ENCODE measurements around the gene PBX1.

PBX1 gene

GRCh38 chr1:164559342-164560051, 513 bp downstream of the PBX1 start:
- peak overlapping the region; percentile 81 for H3K27ac ChIP-seq
- no peak for TF ChIP-seq CTCF (conservative IDR thresholded peaks at IDR 0.05; ENCODE audit: low read depth)
- POLR2A ChIA-PET (ENCODE audit: low non-redundant PET): no interaction called here
- peak; percentile 6 for DNase-seq (ENCODE audit: low spot score)
- CTCF ChIA-PET: interaction anchor here (0.6 to 0.8 kb wide), 2 partner anchors 228 to 346 kb away, joined by 3 read pairs; no protein-coding TSS in a partner anchor

- no peak for DNase-seq (ENCODE audit: low spot score)
- POLR2A ChIA-PET (ENCODE audit: low non-redundant PET): no interaction called here
- CTCF ChIA-PET: interaction anchor here (0.6 kb wide), 1 partner anchor 347 kb away, joined by 3 read pairs; no protein-coding TSS in a partner anchor
- TF ChIP-seq CTCF (conservative IDR thresholded peaks at IDR 0.05; ENCODE audit: low read depth): no peak
- H3K27ac ChIP-seq: peak overlapping the region; percentile 81
Measured at GRCh38 chr1:164560121-164560541, 1.1 kb downstream of the PBX1 start.

DNA sequence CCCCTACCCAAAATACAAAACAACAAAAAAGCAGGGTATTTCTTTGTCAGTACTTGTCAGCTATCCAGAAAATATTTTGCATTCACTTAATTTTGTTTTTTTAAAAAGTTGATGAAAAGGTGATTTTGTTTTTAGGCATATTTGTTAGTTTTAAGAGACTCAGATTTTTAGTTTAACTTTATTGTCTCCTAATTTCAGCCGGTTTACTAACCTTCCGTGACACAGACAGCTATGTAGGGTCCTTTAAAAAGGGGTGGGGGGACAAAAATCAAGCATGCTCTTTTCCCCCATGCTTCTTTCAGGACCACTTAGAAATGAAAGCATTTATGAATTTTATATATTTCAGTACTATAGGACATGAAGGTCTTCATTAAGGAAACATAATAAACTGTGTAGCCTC, 1.6 kb downstream of the PBX1 start:
- ChIA-PET CTCF (interaction anchor here (0.7 kb wide), 1 partner anchor 110 kb away, joined by 3 read pairs; no protein-coding TSS in a partner anchor), POLR2A (ENCODE audit: low non-redundant PET) (no interaction called here)
- TF ChIP-seq CTCF (conservative IDR thresholded peaks at IDR 0.05; ENCODE audit: low read depth): no peak
- H3K27ac ChIP-seq: no peak overlapping the region
- no peak for DNase-seq (ENCODE audit: low spot score)

GRCh38 chr1:164561007-164561406, 2.0 kb downstream of the PBX1 start:
- no peak for TF ChIP-seq CTCF (conservative IDR thresholded peaks at IDR 0.05; ENCODE audit: low read depth)
- ChIA-PET POLR2A (ENCODE audit: low non-redundant PET) (no interaction called here), CTCF (interaction anchor here (0.7 kb wide), 1 partner anchor 110 kb away, joined by 3 read pairs; no protein-coding TSS in a partner anchor)
- DNase-seq (ENCODE audit: low spot score): no peak
- no peak overlapping the region for H3K27ac ChIP-seq

DNA sequence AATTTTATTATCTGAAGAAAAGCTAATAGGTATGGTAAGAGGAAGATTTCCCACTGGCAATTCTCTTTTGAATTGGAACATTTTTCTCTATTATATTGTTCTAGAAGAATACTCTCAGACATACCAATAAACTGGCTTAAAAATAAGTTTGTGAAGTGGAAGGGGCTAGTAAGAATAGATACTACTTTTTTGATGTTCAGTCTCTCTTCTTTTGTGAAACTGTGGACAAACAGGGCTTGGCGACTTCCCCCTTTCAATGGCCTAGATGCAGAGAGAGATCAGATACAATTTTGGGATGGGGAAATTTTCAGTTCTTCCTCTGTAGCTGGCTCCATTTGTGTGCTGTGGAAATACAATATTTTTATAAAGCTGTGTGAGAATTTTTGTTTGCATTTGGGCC, 2.5 kb downstream of the PBX1 start:
- H3K27ac ChIP-seq: no peak overlapping the region
- no peak for DNase-seq (ENCODE audit: low spot score)
- no peak for TF ChIP-seq CTCF (conservative IDR thresholded peaks at IDR 0.05; ENCODE audit: low read depth)
- POLR2A ChIA-PET (ENCODE audit: low non-redundant PET): no interaction called here
- CTCF ChIA-PET: no interaction called here

DNA sequence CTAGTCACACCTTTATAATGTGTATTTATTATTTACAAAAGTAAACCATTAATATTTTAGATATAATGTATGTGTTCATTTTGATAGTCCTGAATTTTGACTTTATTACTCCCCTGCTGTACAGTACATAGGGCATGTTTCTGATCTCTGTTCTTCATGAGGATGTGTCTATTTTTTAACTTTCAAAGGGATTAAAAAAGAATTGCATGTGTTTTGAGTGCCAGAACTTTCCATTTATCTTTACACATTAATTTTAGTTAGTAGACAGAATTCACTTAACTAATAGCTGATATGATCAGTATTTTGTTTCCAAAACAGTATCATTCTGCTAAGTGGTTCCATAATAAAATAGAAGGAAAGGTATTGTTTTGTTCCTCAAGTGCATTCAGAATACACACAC, 3.1 kb downstream of the PBX1 start:
- H3K27ac ChIP-seq: no peak overlapping the region
- no peak for TF ChIP-seq CTCF (conservative IDR thresholded peaks at IDR 0.05; ENCODE audit: low read depth)
- DNase-seq (ENCODE audit: low spot score): no peak
- CTCF ChIA-PET: no interaction called here
- POLR2A ChIA-PET (ENCODE audit: low non-redundant PET): no interaction called here
